KMS-11 (cell line): ENCODE measurements around the gene TSPAN9.

Source experiments
- H2AFZ ChIP-seq: fragments of 200-600 bp; sonication (generic); 2 replicates; pipeline ENCODE4 v1.6.1; 2016; ENCODE audit warnings: antibody characterized with exemption, mixed run types, low read depth
- H3K27ac ChIP-seq: fragments of 200-600 bp; sonication (generic); 2 replicates; pipeline ENCODE4 v1.6.1; 2016; ENCODE audit warnings: mild to moderate bottlenecking, mixed run types
- H3K27me3 ChIP-seq: fragments of 200-600 bp; sonication (generic); 2 replicates; pipeline ENCODE4 v1.6.1; 2017; ENCODE audit warnings: mild to moderate bottlenecking, low read depth, mixed run types, moderate library complexity; ENCODE audit not compliant: insufficient read depth
- H3K36me3 ChIP-seq: fragments of 200-600 bp; sonication (generic); 2 replicates; pipeline ENCODE4 v1.6.1; 2017; ENCODE audit warnings: mild to moderate bottlenecking, mixed run types; ENCODE audit not compliant: insufficient read depth
- H3K4me1 ChIP-seq: fragments of 200-600 bp; sonication (generic); 2 replicates; pipeline ENCODE4 v1.6.1; 2016; ENCODE audit warnings: mild to moderate bottlenecking, low read depth, mixed run types; ENCODE audit not compliant: poor library complexity, severe bottlenecking
- H3K4me2 ChIP-seq: fragments of 200-600 bp; sonication (generic); 2 replicates; pipeline ENCODE4 v1.7.0; 2016; ENCODE audit warnings: mild to moderate bottlenecking, mixed run types
- H3K4me3 ChIP-seq: fragments of 200-600 bp; sonication (generic); IDR thresholded peaks from 2 replicates; pipeline ENCODE4 v1.6.1; 2017; ENCODE audit warnings: low read depth, low read length, mixed read lengths; ENCODE audit not compliant: insufficient read depth
- H3K79me2 ChIP-seq: fragments of 200-600 bp; sonication (generic); 2 replicates; pipeline ENCODE4 v1.6.1; 2016; ENCODE audit warnings: low read depth, mixed run types; ENCODE audit not compliant: insufficient read depth
- H3K9ac ChIP-seq: fragments of 200-600 bp; sonication (generic); 2 replicates; pipeline ENCODE4 v1.6.1; 2016; ENCODE audit warnings: mild to moderate bottlenecking, mixed run types
- H4K20me1 ChIP-seq: fragments of 200-600 bp; sonication (generic); 2 replicates; pipeline ENCODE4 v1.6.1; 2016; ENCODE audit warnings: mild to moderate bottlenecking, mixed run types; ENCODE audit not compliant: insufficient read depth
- TF ChIP-seq, protein P1 (sequence below): fragments of 200-600 bp; sonication (generic); conservative IDR thresholded peaks from 2 replicates; pipeline ENCODE4 v1.6.1; 2017; ENCODE audit warnings: low read depth, mild to moderate bottlenecking, antibody characterized with exemption, low read length, moderate library complexity, mixed read lengths

TSPAN9 gene

DNA sequence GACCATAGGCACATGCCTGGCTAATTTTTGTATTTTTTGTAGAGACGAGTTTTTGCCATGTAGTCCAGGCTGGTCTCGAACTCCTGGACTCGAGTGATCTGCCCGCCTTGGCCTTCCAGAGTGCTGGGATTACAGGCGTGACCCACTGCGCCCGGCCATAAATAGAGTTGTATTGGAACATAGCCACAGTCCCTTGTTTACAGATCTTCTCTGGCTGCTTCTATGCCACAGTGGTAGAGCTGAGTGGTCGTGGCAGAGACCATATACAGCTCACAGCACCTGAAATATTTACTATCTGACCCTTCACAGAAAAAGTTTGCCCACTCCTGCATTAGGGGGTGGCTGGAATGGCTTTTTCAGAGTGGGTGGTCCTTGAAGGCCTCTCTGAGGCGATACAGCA lies 28.0 kb upstream of the TSPAN9 start:
- Histone ChIP-seq H3K4me3 (no peak overlapping the region), H3K79me2 (no peaks in the 10 kb centered on the region), H3K27ac (no peak overlapping the region), H3K9ac (no peak overlapping the region), H3K36me3 (no peaks in the 10 kb centered on the region), H3K4me1 (no peaks in the 10 kb centered on the region), H3K4me2 (no peak overlapping the region), H3K27me3 (no peaks in the 10 kb centered on the region), H4K20me1 (no peaks in the 10 kb centered on the region), H2AFZ (no peak overlapping the region)
- TF ChIP-seq, protein P1, sequence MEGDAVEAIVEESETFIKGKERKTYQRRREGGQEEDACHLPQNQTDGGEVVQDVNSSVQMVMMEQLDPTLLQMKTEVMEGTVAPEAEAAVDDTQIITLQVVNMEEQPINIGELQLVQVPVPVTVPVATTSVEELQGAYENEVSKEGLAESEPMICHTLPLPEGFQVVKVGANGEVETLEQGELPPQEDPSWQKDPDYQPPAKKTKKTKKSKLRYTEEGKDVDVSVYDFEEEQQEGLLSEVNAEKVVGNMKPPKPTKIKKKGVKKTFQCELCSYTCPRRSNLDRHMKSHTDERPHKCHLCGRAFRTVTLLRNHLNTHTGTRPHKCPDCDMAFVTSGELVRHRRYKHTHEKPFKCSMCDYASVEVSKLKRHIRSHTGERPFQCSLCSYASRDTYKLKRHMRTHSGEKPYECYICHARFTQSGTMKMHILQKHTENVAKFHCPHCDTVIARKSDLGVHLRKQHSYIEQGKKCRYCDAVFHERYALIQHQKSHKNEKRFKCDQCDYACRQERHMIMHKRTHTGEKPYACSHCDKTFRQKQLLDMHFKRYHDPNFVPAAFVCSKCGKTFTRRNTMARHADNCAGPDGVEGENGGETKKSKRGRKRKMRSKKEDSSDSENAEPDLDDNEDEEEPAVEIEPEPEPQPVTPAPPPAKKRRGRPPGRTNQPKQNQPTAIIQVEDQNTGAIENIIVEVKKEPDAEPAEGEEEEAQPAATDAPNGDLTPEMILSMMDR, result no peak

DNA sequence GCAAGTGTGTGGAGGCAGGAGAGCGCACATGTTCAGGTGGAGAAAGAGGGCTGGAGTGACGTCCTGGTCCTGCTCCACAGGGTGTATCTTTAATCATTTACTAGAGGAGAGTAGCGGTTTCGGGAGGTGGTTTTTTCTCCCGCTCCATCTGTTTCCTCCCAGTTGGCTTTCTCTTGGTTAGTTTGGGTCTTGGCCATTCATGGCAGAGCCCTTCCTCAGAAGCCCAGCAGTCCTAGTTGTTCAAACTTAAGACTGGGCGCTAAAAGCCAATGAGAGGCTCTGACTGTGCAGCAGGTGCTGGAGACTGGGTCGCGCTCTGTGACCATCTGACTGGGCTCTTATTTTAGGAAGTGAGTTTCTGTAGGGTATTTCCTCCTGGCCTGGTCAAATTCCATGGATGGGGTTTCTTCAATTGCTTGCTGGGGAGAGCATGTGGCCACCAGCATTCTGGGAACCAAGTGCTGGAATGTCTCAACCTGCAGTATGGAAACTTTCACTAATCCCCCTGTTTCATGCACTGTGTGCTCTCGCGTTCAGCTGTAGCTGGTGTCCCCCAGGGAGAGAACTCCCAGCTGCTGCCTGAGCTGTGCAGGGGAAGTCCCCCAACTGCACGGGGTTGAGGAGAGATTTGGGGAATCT lies 27.4 kb upstream of the TSPAN9 start:
- H3K4me2 ChIP-seq, result no peak overlapping the region
- H3K27ac ChIP-seq, result no peak overlapping the region
- no peaks in the 10 kb centered on the region for H3K36me3 ChIP-seq
- no peak overlapping the region for H2AFZ ChIP-seq
- no peak overlapping the region for H3K4me3 ChIP-seq
- H4K20me1 ChIP-seq, result no peaks in the 10 kb centered on the region
- H3K79me2 ChIP-seq, result no peaks in the 10 kb centered on the region
- H3K9ac ChIP-seq, result no peak overlapping the region
- no peaks in the 10 kb centered on the region for H3K4me1 ChIP-seq
- no peaks in the 10 kb centered on the region for H3K27me3 ChIP-seq
- TF ChIP-seq, protein P1, result no peak

DNA sequence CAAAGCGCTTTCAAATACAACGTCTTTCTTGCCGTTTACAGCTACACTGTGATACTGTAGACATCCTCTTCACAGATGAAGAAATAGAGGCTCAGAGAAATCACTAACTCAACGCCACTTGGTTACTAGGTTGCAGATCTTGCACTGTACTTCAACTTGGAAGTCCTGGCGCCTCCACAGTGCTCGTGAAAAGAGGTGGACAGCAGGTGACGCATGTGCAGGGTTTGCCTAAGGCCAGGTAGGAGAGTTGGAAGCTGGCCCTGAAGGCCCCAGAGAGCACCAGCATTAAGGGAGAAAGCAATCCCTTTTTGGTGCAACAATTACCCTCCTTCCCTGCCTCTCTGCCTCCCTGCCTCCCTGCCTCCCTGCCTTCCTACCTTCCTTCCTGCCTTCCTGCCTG lies 22.8 kb upstream of the TSPAN9 start:
- TF ChIP-seq, protein P1, result no peak
- Histone ChIP-seq H3K4me2 (no peak overlapping the region), H3K9ac (no peak overlapping the region), H3K27me3 (no peaks in the 10 kb centered on the region), H3K4me1 (no peaks in the 10 kb centered on the region), H2AFZ (no peak overlapping the region), H3K36me3 (no peaks in the 10 kb centered on the region), H3K4me3 (no peak overlapping the region), H3K79me2 (no peaks in the 10 kb centered on the region), H4K20me1 (no peaks in the 10 kb centered on the region), H3K27ac (no peak overlapping the region)

DNA sequence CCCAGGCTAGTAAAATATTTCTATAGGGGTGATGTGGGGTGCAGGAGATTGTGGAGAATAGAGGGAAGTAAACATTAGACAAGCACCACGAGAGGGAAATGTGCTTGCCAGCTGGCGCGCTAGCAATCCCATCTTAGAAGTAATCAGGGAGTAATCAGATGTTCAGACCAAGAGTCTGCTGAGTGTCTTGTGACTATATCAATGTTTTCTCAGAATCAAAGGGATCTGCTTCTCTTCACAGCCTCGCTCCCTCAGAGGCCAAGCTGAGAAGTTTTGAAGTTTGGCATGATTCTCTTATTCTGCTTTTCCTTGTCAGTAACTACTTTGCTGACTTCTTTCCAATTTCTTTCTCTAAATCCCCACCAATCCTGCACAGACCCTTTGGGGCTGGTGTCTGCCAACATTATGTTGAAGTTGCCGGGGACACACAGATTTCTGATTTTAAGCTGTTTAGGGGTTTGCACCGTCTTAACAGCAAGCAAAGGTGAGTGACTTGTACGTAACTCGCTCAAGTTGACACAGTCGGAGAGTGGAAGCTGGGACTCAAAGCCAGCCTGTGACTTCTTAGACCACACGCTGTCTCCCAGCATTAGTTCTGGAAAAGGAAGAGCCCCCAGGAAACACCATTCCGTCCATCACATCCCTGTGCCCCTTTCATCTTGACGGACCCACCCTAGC lies 22.0 kb upstream of the TSPAN9 start:
- Histone ChIP-seq H3K4me3 (no peak overlapping the region), H3K27me3 (no peaks in the 10 kb centered on the region), H3K4me1 (no peaks in the 10 kb centered on the region), H3K9ac (no peak overlapping the region), H4K20me1 (no peaks in the 10 kb centered on the region), H3K36me3 (no peaks in the 10 kb centered on the region), H3K27ac (no peak overlapping the region), H2AFZ (no peak overlapping the region), H3K4me2 (no peak overlapping the region), H3K79me2 (no peaks in the 10 kb centered on the region)
- TF ChIP-seq, protein P1, result no peak
